SK-MEL-5 (cell line): ENCODE results near the gene RORB. TPM values are rescaled to one million over a fixed set of nuclear protein-coding genes. Genes with fewer than 3 reads are reported as not detected.
"Not testable (repeated sequence)": the region's sequence is repeated elsewhere in the genome, so short reads cannot be mapped to it uniquely, and the experiment has no call there.

ENCODE experiments used
- DNase-seq: peaks from one replicate; pipeline ENCODE4 v3.0.0-alpha.2; 2016; ENCODE audit warnings: low read depth, low spot score
- in situ Hi-C: cut with HindIII; loops from 2 replicates; pipeline ENCODE4 v1.10.0; 2016; ENCODE audit warnings: low sequenced_read_pairs, high pct_unique_total_duplicates, low pct_unique_long_range_greater_than_20kb
- total RNA-seq: library from RNA; depleted of rRNA; stranded (reverse); fragments of >200 nt; shearing (Covaris generic); gene quantifications from 2 replicates; pipeline ENCODE4 v1.2.3, GENCODE V29; 2014

RORB gene
- total RNA-seq, 1 experiment from 2014 or later, result not detected

DNA sequence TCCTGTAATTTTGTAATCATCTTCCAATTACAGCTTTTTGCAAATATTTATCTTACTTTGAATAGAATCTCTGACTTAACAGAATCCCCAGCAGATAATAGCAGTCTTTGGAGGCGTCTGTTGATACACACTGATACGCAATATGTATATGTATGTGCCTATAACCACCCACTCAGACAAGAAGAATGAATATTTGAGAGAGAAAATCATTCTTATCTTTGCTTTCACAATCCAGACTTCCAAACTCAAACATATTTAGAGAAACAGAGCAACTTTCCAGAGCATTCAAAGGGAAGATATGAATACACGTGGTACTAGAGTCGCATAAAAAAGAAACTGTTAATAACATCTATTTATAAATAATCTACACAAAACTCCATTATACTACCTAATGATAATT lies 6.1 kb downstream of the RORB start:
- in situ Hi-C loops, result no loop called here
- no peak for DNase-seq

DNA sequence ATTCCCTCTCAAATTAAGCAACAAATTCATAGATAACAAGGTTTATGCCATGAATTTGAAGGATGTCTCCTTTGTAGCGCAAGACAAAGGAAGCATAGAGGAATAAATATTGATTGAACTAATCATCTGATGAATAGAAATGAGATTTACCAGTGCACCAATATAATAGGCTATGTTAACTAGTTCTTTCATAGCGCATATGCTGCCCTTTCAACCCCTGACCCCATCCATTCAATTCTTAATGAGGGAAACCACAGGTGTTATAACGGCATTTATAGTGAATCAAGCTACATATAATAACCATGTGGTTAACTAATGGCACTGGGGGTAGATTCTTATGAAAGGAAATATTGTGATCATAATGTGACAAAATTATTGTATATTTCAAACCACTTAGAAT lies 6.5 kb downstream of the RORB start:
- in situ Hi-C loops, result no loop called here

DNA sequence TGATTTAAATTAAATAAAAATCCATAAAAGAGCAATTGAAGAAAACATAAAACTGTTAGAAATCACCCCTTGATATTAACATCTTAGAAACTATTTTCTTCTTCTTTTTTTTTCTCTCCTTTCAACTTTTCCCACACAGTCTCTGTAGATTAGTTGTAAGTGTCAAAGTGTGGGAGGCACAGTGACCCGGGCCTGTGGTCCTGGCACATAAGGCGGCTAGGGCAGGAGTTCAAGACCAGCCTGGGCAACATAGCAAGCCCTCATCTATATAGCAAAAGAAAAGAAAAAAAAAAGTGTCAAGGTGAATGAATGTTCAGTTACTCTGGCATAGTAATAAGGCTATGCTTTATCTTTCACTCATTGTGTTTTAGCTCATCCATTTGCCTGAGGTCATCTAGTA lies 14.2 kb downstream of the RORB start:
- no peak for DNase-seq
- in situ Hi-C loops, result no loop called here

More for the DNA sequence above, 6.5 kb downstream of the RORB start:
- no peak for DNase-seq

GRCh38 chr9:74512416-74512815 lies 15.3 kb downstream of the RORB start:
- in situ Hi-C loops, result no loop called here
- DNase-seq, result no peak

- DNase-seq, result no peak
- in situ Hi-C loops, result no loop called here
Measured at GRCh38 chr9:74513221-74513620, 16.1 kb downstream of the RORB start.

GRCh38 chr9:74517188-74517587 lies 20.1 kb downstream of the RORB start:
- DNase-seq, result no peak
- in situ Hi-C loops, result no loop called here

DNA sequence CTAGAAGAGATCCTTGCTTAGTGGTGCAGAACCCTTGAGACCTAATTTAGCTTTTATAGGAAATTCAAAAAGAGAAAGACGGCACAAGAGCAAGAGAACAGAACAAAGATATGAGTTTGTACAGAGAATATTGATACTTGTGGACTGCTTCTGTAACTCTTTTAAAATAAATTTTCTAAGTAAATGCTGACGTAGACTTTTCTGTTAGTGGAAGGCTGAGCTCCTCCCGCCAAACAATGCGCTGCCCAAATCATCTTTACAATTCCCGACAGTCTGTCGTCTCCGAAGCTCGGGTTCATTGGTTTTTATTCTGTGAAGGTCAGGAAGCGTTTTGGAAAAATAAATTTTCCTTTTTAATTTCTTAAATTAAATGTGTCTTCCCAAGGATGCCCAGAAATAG lies 22.3 kb downstream of the RORB start:
- DNase-seq, result no peak
- in situ Hi-C loops, result no loop called here

DNA sequence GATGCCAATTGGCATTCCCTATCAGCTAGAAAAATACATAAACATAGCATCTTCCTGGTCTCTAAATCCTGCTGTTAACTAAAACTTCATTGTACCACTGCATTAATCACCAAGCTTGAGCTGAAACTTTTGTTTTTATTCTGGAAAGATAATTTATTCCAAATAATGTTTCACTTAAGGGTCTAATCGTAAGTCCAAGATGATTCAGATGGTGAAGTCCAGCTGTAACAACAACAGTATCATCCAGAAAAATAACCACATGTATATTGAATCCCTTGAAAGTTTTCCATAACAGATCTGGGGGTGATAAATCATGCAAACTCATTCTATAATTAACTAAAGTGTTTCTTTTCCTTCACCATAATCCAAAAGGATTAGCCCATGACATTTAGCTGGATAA lies 23.9 kb downstream of the RORB start:
- DNase-seq, result no peak
- in situ Hi-C loops, result no loop called here

DNA sequence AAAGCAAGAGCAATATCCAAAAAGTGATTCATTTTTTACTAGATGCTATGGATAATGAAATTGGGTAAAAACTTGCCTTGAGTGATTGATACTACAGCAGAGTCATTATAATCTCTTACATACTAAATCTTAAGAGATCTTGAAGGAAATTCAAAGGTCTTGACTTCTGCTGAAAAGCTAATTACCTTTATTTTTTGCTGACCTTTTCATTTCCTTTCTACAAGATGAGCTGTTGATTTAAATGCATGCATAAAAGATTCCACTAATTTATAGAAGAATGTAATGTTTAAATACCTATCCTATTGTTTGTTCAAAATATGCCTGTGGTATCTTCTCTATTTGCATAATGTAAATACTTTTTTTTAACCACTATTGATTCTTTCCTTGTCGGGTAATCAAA lies 27.2 kb downstream of the RORB start:
- DNase-seq, result no peak
- in situ Hi-C loops, result no loop called here

DNA sequence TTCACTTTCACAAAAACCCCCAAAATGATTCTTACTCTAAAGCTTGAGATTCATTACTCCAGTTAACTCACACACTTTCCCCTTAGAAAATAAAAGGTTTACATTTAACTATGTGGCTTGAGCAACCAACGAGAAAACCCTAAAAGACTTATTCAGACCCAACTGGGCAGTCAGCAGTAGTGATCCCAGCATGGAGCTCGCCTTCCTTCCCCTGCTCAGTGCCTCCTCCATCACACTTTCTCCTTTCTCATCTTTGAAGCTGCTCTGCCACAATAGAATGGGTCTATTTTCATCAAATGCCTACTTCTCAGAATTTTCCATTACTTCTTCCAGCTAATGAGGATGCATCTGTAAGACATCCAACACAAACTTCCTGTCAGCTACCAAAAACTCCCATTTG lies 29.1 kb downstream of the RORB start:
- no peak for DNase-seq
- in situ Hi-C loops, result no loop called here

DNA sequence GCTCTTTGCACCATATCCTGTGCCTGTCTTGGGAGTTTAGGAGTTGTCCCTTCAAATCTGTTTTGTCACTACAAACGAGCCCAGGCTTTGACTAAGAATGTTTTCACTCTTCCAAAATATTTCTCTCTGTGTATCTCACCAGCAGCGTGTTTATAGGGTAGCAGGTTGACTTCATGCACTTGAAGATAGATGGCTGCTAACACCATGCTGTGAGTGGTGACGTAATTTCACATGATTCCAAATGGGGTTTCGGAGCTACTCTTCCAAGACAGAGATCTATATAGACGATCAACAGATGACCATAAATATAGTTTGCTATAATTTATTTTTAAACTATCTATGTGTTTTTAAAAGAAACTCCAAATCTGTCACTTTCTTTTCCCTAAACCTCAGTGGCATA lies 30.6 kb downstream of the RORB start:
- in situ Hi-C loops, result no loop called here
- no peak for DNase-seq

- DNase-seq, result no peak
- in situ Hi-C loops, result no loop called here
Measured at GRCh38 chr9:74528207-74528606, 31.1 kb downstream of the RORB start.

GRCh38 chr9:74530458-74530857 lies 33.3 kb downstream of the RORB start:
- peak; percentile 8 for DNase-seq
- in situ Hi-C loops, result not testable (repeated sequence)

GRCh38 chr9:74533253-74533652 lies 36.1 kb downstream of the RORB start:
- no peak for DNase-seq
- in situ Hi-C loops, result no loop called here

DNA sequence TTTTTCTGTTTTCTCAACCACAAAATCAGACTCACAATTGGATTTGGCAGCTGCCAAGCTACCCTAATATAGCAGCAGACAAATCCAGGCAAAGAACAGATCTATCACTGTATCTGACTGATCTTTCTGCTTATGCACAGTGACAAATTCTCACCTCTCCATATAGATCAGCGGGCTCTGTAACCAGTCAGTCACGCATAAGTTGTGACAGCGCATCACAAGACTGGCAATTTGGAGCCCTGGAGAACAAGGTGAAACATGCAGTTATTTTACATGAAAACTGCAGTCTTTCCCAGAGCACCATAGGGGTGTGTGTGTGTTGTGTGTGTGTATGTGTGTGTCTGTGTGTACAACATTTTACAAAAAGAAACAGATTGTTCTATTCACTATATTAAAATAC lies 37.7 kb downstream of the RORB start:
- DNase-seq, result no peak
- in situ Hi-C loops, result no loop called here

DNA sequence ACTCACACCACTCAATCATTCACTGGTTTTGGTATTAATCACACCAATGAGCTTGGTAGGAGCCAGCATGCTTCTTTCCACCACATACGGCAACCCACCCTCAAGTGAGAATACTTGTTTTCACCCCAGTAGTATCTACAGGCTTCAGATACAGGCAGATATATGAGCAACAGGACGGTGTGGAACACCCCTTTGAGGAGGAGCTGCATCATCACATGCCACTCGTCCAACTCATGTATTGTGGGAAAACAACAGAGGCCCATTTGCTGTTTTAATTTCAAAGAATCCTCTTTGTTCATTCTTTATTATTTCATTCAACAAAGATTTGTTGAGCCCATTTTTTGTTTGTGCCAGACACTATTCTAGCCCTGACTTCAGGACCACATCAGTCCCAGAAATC lies 46.0 kb downstream of the RORB start:
- no peak for DNase-seq
- in situ Hi-C loops, result no loop called here

DNA sequence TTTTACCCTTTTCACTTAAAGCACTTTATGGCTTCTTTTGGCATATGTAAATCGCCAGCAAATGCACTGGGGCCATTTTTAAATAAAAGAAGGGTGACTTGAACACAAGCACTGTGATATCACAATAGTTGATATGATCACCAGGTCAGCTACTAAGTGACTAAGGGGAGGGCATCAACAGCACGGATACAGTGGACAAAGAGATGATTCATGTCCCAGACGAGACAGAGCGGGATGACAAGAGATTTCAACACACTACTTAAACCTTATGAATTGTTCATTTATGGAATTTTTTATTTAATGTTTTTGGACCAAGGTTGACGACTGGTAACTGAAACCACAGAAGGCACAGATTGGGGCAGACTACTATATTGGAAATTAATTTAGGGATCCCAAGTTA lies 54.1 kb downstream of the RORB start:
- in situ Hi-C loops, result no loop called here

DNA sequence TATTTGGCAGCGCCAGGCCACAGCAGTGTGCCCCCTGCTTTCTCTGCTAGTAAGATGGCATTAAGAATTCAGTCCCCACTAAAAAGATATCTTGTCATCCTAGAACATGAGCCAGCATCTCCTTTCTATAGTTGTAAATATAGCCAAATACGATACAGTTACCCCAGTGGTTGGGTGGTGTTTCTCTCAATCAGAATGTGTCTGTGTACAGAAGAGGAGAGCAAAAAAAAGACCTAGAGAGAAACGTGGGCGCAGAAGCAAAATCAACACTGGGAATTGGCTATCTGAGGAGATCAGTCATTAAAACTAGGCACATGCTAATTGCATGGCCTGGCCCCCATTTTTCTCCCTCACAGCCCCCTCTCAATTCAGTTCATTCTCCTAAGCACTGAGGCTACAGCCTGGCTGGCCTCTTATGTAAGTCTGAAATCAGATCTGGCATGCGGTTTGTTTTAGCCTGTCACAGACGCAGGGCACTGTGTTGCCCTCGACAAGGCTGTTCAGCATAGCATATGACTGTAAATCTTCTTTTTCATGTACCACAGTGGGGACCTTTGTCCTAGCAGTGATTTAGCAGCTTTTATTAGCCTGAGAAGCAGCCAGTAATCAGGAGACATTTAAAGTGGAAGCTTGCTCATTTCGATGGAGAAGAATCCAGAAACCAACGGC lies 57.8 kb downstream of the RORB start:
- in situ Hi-C loops, result no loop called here
- peak; percentile 12 for DNase-seq

More for the DNA sequence above, 54.1 kb downstream of the RORB start:
- DNase-seq, result peak; percentile 26

- in situ Hi-C loops, result no loop called here
- DNase-seq, result no peak
Measured at GRCh38 chr9:74555565-74555964, 58.4 kb downstream of the RORB start.

DNA sequence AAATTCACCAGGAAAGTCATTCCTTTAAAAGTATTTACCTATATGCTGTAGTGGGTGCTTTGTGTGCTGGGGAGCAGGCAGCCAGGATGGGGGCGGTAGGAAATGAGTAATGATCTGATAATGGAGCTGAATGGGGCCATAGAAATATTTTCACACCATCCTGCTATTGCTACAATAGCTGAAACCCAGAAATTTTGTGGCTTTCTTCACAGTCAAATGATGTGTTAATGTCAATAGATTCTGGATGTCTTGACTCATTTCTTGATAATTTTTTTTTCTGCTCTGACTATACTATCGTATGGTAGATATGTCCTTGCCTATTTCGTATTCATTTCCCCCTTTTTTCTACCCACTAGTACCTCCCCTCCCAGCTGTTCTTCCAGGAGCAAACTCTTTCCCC lies 59.5 kb downstream of the RORB start:
- no peak for DNase-seq
- in situ Hi-C loops, result no loop called here
